ENCODE measurements around the gene GAB1.

Gene GAB1

DNA sequence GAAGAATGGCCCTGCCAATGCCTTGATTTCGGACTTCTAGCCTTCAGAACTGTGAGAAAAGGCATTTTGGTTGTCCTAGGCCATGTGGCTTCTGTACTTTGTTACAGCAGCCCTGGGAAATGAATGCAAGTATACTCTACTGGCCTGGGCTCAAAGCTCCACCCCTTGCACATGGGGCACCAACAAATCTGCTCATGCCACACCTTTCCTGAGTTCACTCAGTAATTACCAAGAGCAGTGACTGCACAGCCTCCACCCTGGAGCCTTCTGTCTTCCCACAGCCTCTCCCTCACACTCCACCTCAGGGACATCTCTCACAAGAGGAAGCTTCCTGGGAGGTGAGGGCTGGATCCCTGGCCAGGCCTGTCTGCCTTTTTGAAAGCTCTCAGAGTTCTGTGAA lies 29.1 kb upstream of the GAB1 start:
- Histone ChIP-seq H4K20me1 (ENCODE audit: insufficient read depth, low read length) (no peaks in the 10 kb centered on the region), H3K4me3 (ENCODE audit: low read depth, low read length, poor library complexity, severe bottlenecking) (no peak overlapping the region), H3F3A (ENCODE audit: insufficient read depth, low read length) (no peaks in the 10 kb centered on the region), H3K9me2 (ENCODE audit: low read depth, low read length) (no peaks in the 10 kb centered on the region), H3K9ac (ENCODE audit: low read length) (no peak overlapping the region), H3K4me1 (ENCODE audit: insufficient read depth, low read length, severe bottlenecking) (no peaks in the 10 kb centered on the region), H2AFZ (ENCODE audit: low read length) (no peak overlapping the region), H3K27me3 (ENCODE audit: insufficient read depth, low read length) (no peaks in the 10 kb centered on the region), H3K27ac (ENCODE audit: low read depth, low read length, poor library complexity, severe bottlenecking) (no peak overlapping the region), H3K36me3 (ENCODE audit: insufficient read depth, low read length) (no peaks in the 10 kb centered on the region), H3K4me2 (ENCODE audit: low read length) (no peak overlapping the region), H3K79me2 (ENCODE audit: insufficient read depth, low read length) (no peaks in the 10 kb centered on the region), H3K9me3 (ENCODE audit: low read length) (no peaks in the 10 kb centered on the region)
- TF ChIP-seq, protein P1, sequence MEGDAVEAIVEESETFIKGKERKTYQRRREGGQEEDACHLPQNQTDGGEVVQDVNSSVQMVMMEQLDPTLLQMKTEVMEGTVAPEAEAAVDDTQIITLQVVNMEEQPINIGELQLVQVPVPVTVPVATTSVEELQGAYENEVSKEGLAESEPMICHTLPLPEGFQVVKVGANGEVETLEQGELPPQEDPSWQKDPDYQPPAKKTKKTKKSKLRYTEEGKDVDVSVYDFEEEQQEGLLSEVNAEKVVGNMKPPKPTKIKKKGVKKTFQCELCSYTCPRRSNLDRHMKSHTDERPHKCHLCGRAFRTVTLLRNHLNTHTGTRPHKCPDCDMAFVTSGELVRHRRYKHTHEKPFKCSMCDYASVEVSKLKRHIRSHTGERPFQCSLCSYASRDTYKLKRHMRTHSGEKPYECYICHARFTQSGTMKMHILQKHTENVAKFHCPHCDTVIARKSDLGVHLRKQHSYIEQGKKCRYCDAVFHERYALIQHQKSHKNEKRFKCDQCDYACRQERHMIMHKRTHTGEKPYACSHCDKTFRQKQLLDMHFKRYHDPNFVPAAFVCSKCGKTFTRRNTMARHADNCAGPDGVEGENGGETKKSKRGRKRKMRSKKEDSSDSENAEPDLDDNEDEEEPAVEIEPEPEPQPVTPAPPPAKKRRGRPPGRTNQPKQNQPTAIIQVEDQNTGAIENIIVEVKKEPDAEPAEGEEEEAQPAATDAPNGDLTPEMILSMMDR (IDR thresholded peaks at IDR 0.05; ENCODE audit: low read length) = no peak
- no peak for TF ChIP-seq EZH2 (IDR thresholded peaks at IDR 0.05; ENCODE audit: borderline replicate concordance, low read length)

DNA sequence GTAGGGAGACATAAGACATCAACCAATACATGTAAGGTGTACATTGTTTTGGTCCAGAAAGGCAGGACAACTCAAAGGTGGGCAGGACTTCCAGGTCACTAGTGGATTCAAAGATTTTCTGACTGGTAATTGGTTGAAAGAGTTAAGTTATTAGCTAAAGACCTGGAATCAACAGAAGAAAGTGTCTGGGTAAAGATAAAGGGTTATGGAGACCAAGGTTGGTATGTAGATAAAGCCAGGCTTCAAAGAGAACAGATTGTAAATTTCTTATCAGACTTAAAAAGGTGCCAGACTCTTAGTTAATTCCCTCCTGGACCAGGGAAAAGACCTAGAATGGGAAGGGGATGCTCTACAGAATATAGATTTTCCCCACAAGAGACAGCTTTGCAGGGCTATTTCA lies 28.3 kb upstream of the GAB1 start:
- H4K20me1 ChIP-seq (ENCODE audit: insufficient read depth, low read length) = no peaks in the 10 kb centered on the region
- H3K9me2 ChIP-seq (ENCODE audit: low read depth, low read length) = no peaks in the 10 kb centered on the region
- H3K4me3 ChIP-seq (ENCODE audit: low read depth, low read length, poor library complexity, severe bottlenecking) = no peak overlapping the region
- no peak overlapping the region for H3K27ac ChIP-seq (ENCODE audit: low read depth, low read length, poor library complexity, severe bottlenecking)
- H3K9ac ChIP-seq (ENCODE audit: low read length) = no peak overlapping the region
- no peak overlapping the region for H2AFZ ChIP-seq (ENCODE audit: low read length)
- no peaks in the 10 kb centered on the region for H3F3A ChIP-seq (ENCODE audit: insufficient read depth, low read length)
- no peaks in the 10 kb centered on the region for H3K9me3 ChIP-seq (ENCODE audit: low read length)
- no peak for TF ChIP-seq EZH2 (IDR thresholded peaks at IDR 0.05; ENCODE audit: borderline replicate concordance, low read length)
- TF ChIP-seq, protein P1 (IDR thresholded peaks at IDR 0.05; ENCODE audit: low read length) = no peak
- H3K4me2 ChIP-seq (ENCODE audit: low read length) = no peak overlapping the region
- H3K4me1 ChIP-seq (ENCODE audit: insufficient read depth, low read length, severe bottlenecking) = no peaks in the 10 kb centered on the region
- no peaks in the 10 kb centered on the region for H3K27me3 ChIP-seq (ENCODE audit: insufficient read depth, low read length)
- no peaks in the 10 kb centered on the region for H3K79me2 ChIP-seq (ENCODE audit: insufficient read depth, low read length)
- H3K36me3 ChIP-seq (ENCODE audit: insufficient read depth, low read length) = no peaks in the 10 kb centered on the region

DNA sequence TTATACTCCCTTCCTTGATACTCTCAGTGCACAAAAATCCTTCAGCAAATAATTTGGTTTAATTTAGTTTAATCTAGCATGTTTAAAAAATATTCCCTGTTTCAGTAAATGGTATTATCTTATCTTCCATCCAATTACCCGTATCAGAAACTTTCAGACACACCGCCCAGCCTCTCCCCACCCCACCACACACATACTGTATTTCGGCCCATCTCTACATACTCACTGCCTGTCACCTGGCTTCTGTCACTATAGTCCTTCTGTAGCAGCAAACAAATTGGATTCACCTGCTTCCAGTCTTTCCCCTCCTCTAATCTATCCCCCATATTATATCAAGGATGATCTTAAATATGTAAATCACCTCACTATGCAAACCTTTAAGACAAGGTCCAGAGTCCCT lies 24.8 kb upstream of the GAB1 start:
- Histone ChIP-seq H3K9ac (ENCODE audit: low read length) (no peak overlapping the region), H3K27me3 (ENCODE audit: insufficient read depth, low read length) (no peaks in the 10 kb centered on the region), H3F3A (ENCODE audit: insufficient read depth, low read length) (no peaks in the 10 kb centered on the region), H2AFZ (ENCODE audit: low read length) (no peak overlapping the region), H3K36me3 (ENCODE audit: insufficient read depth, low read length) (no peaks in the 10 kb centered on the region), H3K4me3 (ENCODE audit: low read depth, low read length, poor library complexity, severe bottlenecking) (no peak overlapping the region), H3K79me2 (ENCODE audit: insufficient read depth, low read length) (no peaks in the 10 kb centered on the region), H3K9me3 (ENCODE audit: low read length) (no peaks in the 10 kb centered on the region), H3K9me2 (ENCODE audit: low read depth, low read length) (no peaks in the 10 kb centered on the region), H4K20me1 (ENCODE audit: insufficient read depth, low read length) (no peaks in the 10 kb centered on the region), H3K27ac (ENCODE audit: low read depth, low read length, poor library complexity, severe bottlenecking) (no peak overlapping the region), H3K4me1 (ENCODE audit: insufficient read depth, low read length, severe bottlenecking) (no peaks in the 10 kb centered on the region), H3K4me2 (ENCODE audit: low read length) (no peak overlapping the region)
- TF ChIP-seq, protein P1 (IDR thresholded peaks at IDR 0.05; ENCODE audit: low read length) = no peak
- TF ChIP-seq EZH2 (IDR thresholded peaks at IDR 0.05; ENCODE audit: borderline replicate concordance, low read length) = no peak
